ENCODE results near the gene PFKL.
A peak's percentile ranks its signal among the peaks of the same experiment; 100 is the strongest.
"Not testable (repeated sequence)": the region's sequence is repeated elsewhere in the genome, so short reads cannot be mapped to it uniquely, and the experiment has no call there.

The PFKL gene

DNA sequence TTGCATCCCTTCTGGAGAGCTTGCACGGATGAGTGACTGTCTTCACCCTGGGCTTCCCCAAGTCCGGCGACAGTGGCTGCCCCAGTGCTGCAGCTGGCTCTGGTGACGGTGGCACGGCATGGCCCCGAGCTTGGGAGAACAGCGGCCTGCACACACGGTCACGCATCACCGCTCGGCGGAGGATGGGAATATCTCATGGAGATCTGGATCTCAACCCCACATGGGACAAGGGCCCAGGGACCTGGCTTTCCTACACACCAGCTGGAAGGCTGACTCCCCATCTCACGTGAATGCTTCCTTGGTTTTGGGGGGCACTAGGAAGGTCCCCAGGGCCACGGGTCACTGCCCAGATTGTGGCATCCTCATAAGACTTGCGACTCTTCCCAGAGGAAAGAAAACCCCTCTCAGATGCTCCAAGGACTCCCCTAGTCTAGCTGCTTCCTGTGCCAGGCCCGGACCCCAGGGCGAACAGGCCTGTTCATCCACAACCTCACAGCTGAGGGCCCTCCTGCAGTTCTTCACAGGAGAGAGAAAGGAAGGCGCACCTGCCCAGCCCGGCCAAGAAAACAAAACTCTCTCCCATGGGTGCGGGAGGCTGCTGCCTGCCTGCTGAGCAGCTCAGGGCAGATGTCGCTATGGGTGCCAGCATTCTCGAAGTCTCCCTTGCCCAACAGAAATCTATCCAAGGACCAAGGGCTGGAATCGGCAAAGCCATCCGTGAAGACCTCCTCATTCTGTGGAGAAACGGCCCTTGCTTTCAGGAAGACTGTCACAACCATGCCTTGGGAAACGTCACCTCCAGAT, 29.4 kb downstream of the PFKL start:
- DNase-seq (ENCODE audit: low spot score): no peak

DNA sequence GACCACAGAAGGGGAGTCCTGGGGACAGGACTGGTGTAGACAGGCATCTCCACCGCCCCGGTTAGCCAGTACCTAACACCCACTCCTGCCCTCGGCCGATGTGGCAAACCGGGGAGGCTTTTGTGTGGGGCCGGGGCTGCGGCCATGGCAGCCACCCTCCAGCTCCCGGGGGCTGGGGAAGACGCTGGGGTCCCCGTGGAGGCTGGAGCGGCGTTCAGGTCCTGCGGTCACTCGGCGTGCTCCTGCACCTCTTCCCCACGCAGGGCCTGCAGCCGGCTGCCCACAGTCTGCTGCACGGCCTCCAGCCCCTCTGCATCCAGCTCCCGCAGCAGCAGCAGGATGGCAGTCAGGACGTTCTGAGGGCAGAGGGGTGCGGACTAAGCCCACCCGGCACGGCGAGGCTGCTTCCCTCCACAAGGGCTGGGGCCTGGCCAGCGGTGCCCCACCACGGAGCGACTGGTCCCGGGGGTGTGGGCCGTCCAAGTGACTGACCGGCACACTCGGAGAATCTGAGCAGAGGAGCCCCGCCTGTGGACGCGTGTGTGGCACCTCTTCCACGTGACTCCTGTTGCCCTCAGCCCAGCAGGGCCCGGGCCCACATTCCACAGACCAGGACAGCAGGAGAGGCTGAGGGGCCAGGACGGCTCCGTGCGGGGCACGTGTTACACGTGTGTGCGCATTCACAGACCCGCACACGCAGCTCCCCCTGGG, 30.3 kb downstream of the PFKL start:
- no peak for DNase-seq (ENCODE audit: low spot score)

DNA sequence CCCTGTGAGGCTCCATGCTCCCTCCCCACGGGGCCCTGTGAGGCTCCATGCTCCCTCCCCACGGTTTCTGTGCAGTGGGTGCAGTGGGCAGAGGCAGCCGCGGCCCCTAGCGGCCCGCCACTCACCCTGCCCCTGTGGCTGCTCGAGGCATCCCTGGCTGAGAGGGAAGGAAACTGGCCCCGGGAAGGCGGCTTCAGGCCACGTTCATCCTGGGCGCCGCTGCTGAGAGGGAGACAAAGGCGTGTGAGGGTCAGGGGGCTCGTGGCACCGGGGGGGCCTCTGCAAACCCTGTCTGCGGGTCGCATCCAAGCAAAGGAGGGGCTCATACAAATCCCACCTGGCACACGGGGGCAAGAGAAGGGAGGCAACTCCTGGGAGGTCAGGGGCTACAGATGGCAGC, 30.8 kb downstream of the PFKL start:
- no peak for DNase-seq (ENCODE audit: low spot score)

DNA sequence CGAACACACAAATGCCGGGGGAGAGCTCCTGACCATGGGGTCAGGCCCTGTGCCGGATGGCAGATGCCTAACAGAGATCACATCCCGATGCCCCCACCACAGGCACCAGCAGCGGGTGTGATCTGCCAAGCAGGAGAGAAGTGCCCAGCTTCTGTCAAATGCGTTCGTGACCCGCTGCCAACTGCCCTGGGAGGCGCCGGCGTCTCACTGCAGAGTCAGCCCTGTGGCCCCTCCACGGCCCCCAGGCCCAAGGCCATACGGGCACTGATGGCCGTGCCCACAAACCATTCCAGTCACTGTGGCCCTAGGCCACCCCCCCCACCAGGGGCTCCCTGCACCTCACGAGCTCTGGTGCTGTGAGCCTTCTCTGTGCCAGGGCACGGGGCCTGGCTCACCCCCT, 31.4 kb downstream of the PFKL start:
- no peak for DNase-seq (ENCODE audit: low spot score)

DNA sequence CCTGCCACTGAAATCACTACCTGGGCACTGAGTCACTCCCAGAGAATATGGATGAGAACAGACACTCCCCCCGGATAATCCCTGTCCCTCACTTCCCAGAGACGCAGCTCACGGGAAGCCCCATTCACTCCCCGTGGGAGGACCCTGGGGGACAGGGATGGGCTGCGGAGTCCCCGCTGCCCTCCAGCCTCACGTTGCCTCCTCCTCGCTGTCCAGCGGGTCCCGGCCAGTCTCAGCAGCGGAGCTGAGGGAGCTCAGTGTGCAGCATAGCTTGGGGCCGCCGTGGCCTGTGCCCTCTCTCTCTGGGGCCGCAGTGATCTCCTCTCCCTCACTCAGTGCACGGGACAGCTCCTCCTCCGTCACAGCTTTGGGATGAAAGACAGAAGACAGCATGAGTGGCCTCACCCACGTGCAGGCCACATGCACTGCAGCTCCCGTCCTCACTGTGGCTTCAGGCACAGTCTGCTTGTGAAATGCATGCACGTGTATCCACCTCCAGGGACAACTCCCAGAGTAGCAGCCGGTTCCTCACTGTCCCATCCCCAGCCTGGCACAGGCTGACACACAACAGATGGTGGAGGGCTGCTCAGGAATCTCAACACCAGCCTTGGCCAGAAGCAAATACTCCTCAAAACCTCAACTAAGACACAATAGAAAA, 31.9 kb downstream of the PFKL start:
- DNase-seq (ENCODE audit: low spot score): no peak

DNA sequence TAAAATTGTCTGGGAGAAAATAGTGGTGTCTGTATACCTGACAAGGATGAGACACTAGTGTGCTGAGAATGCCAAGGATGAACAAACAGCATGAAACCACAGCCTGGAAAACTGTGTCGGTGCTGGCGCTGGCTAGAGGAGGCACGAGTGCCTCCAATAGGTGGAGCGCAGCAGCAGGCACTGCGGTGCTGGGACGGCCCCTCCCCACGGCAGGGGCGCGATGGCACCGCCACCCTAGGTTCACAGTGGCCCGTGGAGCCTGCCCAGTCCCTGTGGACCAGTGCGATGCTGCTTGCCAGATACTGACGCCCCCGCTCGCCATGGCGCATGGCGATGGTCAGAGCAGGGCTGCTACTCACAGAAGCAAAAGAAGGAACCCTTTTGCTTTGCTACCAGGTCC, 32.5 kb downstream of the PFKL start:
- DNase-seq (ENCODE audit: low spot score): no peak

DNA sequence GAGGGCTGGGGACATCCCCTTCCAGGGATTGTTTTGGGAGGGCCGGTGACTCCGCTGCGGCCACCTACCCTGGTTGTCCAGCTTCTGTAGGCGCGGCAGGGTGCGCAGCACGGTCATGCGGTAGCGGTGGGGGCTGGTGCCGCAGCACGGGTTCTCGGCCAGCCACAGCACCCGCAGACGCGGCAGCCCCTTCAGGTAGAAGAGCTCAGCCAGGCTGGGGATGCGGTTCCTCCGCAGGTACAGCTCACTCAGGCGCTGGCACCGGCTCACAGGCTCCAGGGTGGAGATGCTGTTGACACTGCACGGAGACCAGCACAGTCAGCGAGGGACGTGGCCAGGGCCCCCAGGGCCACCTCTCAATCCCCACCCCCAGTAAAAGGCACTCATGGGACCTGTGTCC, 33.1 kb downstream of the PFKL start:
- no peak for DNase-seq (ENCODE audit: low spot score)

DNA sequence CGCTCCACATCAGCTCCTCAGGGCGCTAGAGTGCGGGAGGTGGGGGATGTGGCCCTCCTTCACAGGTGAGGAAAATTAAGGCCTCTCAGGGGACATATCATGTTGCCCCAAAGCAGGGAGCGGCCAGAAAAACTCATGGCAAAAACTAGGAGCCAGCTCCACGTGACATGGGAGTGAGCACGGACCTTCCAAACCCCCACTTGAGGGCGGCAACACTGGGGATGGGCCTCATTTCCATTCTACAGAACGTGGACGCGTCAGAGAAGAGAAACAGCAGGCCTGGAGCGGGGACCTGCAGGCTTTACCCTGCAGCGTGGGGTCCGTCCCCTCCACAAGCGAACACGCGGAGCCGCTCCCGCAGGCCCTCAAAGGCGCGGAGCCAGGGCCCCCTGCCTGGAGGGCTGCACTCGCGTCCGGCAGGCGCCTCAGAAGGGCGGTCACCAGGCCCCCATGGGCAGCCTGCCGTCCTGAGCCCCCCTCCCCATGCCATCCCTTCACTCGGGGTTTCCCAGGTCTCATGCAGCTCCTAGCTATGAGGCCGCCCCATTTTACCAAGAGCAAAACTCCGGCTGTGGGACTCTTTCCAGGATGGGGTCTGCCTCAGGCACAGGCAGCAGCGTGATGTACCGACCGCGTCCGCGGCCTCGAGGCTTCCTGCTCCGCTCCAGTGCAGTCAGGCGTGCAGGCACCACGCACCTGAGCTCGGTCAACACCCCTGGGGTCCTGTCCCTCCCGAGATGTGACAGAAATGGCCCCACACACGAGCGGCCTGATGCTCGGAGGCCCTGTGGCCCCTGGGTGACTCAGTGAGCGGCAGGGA, 33.9 kb downstream of the PFKL start:
- no peak for DNase-seq (ENCODE audit: low spot score)

DNA sequence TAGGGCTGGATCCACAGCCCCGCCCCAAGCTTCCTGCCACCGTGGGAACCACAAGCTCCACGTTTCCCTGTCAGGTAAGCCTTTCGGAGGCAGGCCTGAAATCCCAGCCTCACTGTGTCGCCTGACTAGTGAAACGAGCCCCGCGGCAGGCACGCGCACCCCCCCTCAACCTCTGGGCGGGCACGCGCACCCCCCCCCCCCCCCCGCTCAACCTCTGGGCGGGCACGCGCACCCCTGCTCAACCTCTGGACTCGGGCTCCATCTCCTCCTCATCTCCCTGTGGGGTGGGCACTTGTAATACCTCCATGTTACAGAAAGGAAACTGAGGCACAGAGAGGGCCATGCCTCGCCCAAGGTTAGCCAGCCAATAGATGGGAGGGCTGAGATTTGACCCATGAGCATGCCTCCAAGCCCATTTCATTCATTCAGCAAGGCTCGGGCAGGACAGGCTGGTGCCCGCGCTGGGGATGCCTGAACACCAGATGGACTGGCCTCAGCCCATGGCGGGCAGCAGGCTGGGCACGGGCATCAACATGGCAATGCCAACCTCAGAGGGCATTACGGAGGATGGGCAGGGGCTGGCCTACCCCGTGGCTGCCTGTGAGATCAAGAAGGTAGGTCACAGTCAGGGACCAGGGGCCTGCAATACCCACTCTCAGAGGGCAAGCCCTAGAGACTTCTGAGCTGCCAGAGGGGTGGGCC, 34.6 kb downstream of the PFKL start:
- no peak for DNase-seq (ENCODE audit: low spot score)

DNA sequence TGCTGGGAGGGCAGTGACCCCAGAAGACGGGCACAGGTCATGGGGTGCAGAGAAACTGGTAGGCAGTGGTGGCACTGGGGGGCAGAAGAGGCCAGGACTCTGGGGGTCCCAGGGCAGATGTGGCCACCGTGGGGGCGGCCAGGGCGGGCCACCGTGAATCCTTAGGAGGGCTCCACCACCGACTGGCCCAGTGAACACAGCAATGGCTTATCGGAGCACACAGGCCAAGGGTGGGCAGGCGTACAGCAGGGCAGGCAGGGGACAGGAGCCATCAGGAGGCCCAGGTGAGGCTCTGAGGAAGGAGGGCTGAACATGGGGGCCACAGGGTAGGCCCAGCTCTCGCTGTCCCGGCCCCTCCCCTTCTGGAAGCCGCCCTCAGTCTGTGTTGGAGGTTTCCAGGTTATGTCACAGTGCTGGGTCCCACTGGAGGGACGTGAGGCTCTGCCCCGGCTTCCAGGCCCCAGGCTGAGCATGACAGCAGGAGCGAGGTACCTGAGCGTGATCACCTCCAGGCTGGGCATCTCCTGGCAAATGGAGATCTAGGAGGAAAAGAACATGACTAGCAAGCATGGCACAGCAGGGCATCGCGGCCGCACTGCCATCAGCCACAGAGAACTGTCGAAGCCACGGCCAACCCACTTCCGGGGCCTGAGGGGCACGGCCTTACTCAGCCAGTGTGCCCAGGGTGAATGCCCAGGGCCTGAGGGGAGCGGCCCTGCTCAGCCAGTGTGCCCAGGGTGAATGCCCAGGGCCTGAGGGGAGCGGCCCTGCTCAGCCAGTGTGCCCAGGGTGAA, 35.6 kb downstream of the PFKL start:
- no peak for DNase-seq (ENCODE audit: low spot score)

DNA sequence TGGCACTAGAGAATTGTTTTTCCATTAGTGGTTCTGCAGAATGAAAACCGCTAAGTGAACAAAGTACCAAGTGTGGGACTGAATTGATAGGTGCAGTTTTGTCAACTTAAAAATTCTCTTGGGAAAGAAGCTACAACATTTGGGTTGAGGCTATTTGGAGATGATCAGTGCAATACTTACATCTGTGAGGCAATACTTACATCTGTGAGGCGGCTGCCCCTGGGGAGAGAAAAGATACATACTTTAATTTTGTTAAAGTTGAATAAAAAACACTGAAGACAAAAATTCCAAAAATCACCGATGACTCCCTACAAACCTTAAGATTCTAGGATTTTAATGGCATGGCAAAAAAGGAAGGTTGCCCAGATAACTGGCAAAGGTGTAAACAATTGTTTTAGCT, 37.6 kb downstream of the PFKL start:
- no peak for DNase-seq (ENCODE audit: low spot score)

DNA sequence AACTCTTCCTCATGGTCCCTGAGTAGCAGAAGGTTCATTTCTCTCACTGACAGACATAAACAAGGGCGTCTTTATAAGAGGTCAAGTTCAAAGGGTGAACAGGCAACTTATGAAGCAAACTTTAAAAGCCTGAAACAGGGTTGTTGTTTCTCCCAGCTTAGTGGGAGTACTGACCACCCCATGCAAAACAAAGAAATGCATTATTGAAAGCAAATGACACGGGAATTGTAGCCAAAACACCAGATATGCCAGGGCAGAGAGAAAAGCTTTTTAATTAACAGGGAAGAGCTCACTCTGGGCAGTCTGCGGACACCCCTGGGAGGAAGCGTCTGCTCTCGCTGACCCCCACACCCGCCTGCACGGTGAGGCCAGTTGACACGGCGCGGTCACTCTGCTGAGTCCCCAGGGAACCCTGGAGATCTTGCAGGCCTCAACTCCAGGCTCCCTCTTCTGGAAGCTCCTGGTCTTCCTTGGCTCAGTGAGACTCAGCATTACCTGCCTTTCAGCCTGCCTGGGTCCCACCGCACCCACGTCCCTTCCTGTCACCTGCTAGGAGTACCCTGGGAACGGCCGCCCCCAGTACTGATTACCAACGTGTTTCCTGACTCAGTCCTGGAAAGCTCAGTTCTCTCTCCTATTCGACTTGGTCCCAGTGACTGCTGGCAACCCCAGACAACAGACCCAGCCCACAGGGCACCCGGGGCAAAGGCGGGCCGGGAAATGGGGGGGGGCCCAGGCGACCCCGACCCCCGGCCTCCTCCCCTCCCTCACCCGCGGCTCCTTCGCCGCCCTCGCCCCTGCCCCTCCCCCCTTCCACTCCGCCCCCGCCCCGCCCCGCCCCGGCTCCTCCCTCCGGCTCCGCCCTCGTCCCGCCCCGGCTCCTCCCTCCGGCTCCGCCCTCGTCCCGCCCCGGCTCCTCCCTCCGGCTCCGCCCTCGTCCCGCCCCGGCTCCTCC, 38.4 kb downstream of the PFKL start:
- DNase-seq (ENCODE audit: low spot score): no peak

DNA sequence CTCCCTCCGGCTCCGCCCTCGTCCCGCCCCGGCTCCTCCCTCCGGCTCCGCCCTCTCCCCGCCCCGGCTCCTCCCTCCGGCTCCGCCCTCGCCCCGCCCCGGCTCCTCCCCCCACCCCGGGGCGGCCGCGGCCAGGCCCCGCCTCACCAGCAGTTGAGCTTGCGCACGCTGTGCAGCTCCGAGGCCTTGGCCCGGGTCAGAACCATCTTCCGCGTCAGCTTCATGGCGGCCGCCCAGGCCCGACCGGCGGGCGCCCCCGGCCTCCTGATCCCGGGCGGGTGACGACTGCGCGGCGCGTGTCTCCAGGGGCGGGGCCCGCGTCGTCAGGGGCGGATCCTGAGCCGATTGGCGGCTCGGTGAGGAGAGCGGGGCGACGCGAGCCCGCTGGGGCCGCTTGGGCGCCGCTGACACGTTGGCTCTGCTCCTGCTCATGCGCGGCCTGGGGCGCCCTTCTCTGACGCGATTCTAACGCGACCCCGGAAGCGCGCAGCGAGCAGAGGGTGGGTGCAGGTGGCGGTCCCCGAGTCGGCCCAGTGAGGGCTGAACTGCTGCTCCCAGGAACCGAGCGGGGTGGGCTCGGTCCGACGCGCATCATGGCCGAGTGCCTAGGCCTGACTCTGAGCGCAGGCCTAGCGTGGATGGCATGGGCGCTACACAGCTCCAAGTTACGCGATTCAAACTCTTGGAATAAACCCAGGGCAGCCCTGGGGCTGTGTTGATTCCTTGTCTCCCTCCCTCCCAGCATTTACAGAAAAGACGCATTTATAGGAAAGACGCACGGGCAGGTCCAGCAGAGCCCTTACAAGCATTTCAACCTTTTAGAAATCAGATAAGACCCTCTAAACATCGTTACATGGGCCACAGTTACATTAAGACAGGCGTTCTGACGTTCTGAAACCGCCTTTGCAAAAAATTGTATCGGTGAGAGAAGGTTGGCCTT, 39.4 kb downstream of the PFKL start, which contains the start of gene CFAP410:
TSS of gene CFAP410 (minus strand) at position 420 of the 940 bp plus-strand sequence. CDS start at position 224, 196 bp downstream.
- DNase-seq (ENCODE audit: low spot score): peak; percentile 93

DNA sequence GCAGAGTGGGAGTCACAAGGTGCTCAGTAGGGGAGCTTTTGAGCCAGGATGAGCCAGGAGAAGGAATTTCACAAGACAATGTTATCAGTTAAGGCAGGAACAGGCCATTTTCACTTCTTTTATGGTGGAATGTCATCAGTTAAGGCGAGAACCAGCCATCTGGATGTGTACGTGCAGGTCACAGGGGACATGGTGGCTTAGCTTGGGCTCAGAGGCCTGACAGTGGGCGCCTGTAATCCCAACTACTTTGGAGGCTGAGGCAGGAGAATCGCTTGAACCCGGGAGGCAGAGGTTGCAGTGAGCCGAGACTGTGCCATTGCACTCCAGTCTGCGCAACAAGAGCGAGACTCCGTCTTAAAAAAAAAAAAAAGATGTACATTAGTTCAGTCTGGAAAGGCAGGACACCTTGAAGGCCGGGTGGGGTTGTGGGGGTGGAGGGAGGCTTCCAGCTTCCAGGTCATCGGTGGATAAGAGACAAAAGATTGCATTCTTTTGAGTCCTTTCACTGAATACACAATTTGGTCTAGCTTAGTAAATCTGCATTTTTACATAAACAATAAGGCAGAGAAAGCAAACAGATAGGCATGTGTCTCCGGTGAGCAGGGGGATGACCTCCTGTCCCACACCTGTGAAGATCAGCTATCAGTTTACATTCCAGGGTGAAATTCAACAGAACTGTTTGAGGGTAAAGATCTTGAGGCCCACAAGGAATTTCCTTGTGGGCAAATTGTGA, 42.0 kb downstream of the PFKL start:
- not testable (repeated sequence) for DNase-seq (ENCODE audit: low spot score)

DNA sequence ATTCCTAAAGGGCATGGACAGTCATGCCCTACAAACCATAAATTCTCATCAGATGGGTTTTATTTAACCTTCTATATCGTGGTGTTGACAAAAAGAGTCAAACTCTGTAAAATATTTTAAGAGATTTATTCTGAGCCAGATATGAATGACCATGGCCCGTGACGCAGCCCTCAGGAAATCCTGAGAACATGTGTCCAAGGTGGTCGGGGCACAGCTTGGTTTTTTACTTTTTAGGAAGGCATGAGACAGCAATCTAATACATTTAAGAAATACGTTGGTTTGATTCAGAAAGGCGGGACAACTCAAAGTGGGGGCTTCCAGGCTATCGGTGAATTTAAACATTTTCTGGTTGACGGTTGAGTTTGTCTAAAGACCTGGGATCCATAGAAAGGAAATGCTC, 43.1 kb downstream of the PFKL start:
- not testable (repeated sequence) for DNase-seq (ENCODE audit: low spot score)

DNA sequence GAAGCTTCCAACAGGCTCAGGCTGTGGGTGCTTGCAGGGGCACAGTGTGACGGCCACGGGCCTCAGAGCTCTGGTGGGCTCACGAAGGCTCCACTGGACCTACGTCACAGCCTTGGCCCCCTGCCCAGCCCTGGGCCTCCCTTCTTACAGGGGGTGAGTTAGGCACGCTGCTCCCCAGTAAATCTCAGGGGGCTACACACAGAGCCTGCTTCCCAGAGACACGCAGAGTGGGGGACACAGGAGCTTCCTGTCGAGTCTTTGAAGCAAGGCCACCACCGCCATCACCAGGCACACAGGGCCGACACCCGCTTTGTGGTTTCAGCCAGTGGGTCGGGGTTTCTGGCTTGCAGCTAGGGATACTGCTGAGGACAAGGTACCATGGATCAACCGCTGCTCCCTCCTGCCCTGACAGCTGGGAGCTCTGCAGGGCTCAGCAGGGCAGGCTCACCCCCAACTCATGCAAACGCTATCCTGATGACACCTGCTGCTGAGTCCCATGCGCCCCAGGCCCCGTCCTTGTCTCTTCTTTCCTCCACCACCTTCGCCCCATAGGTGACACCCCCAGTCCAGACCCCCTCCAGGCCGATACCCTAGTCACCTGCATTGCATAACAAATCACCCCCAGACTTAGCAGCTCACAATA, 44.8 kb downstream of the PFKL start:
- no peak for DNase-seq (ENCODE audit: low spot score)

DNA sequence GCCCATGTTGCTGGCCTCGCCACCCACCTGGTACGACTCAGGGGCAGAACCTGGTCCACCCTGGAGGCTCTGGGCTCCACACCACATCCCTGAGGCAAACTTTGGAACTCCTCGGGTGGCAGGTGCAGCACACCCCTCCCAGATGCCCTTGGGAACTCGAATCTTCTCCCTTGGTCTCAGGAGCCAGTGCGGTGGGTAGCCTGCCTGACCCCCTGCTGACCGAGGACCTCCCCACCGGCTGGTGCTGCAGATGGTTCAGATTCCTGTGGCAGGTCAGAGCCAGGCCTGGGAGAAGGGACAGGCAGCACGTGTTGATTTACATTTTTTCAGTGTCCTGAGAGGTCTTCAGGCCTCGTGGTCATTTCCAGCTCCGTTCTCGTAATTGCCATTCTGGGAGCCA, 45.6 kb downstream of the PFKL start:
- DNase-seq (ENCODE audit: low spot score): no peak
